Keratinocyte (primary cell): ENCODE measurements around the gene ATP6V0A1. TPM values are rescaled to one million over a fixed set of nuclear protein-coding genes. Genes with fewer than 3 reads are reported as not detected.

ENCODE experiments used
- DNase-seq: peaks from one replicate; pipeline ENCODE4 v3.0.0-alpha.2; 2011; ENCODE audit warnings: low read depth, missing footprints, low spot score
- FAIRE-seq: peaks from 2 replicates; lab custom pipeline; 2011; peaks lifted over from hg19 to GRCh38; lab: Jason Lieb, UNC
- H2AFZ ChIP-seq: 2 replicates; pipeline ENCODE4 v1.6.0; 2012; ENCODE audit warnings: low read length, control low read depth, inconsistent platforms; ENCODE audit not compliant: control insufficient read depth
- H3K27ac ChIP-seq: 2 replicates; pipeline ENCODE4 v1.5.1; 2011; ENCODE audit warnings: low read length; ENCODE audit not compliant: control insufficient read depth, insufficient read depth
- H3K27me3 ChIP-seq: 3 replicates; pipeline ENCODE4 v1.6.0; 2011; ENCODE audit warnings: low read length; ENCODE audit not compliant: control insufficient read depth, insufficient read depth; ENCODE audit errors: extremely low read depth
- H3K36me3 ChIP-seq, 2 experiments: 2 replicates in 1 of 2; 3 replicates in 1 of 2; pipeline ENCODE4 v1.5.1; 2011; ENCODE audit warnings: low read length in 2 of 2, mild to moderate bottlenecking in 1 of 2; ENCODE audit not compliant: control insufficient read depth in 2 of 2, insufficient read depth in 2 of 2; ENCODE audit errors: extremely low read depth in 1 of 2
- H3K4me1 ChIP-seq: 3 replicates; pipeline ENCODE4 v1.5.1; 2011; ENCODE audit warnings: low read length; ENCODE audit not compliant: control insufficient read depth, insufficient read depth; ENCODE audit errors: extremely low read depth
- H3K4me2 ChIP-seq: 3 replicates; pipeline ENCODE4 v1.6.0; 2011; ENCODE audit warnings: low read depth, low read length; ENCODE audit not compliant: control insufficient read depth, insufficient read depth; ENCODE audit errors: extremely low read depth
- H3K4me3 ChIP-seq, 3 experiments: fragments of 200-600 bp in 1 of 3; sonication (generic) in 1 of 3; 2 replicates in 2 of 3; 3 replicates in 1 of 3; pipeline ENCODE4 v1.5.1; 2011 to 2016; ENCODE audit warnings: low read length in 3 of 3, mild to moderate bottlenecking in 3 of 3, control low read depth in 2 of 3, inconsistent platforms in 1 of 3, low read depth in 1 of 3, mixed read lengths in 1 of 3, mixed run types in 1 of 3, moderate library complexity in 1 of 3; ENCODE audit not compliant: control insufficient read depth in 2 of 3, insufficient read depth in 2 of 3; ENCODE audit errors: extremely low read depth in 1 of 3
- H3K79me2 ChIP-seq: 2 replicates; pipeline ENCODE4 v1.6.0; 2012; ENCODE audit warnings: low read length; ENCODE audit not compliant: control insufficient read depth, insufficient read depth
- H3K9ac ChIP-seq: 3 replicates; pipeline ENCODE4 v1.6.0; 2011; ENCODE audit warnings: low read length; ENCODE audit not compliant: control insufficient read depth, insufficient read depth; ENCODE audit errors: extremely low read depth
- H3K9me1 ChIP-seq: 3 replicates; pipeline ENCODE4 v1.6.0; 2011; ENCODE audit warnings: low read length; ENCODE audit not compliant: control insufficient read depth, insufficient read depth; ENCODE audit errors: extremely low read depth
- H3K9me3 ChIP-seq: 2 replicates; pipeline ENCODE4 v1.5.1; 2012; ENCODE audit warnings: low read depth, low read length; ENCODE audit not compliant: control insufficient read depth
- H4K20me1 ChIP-seq: 3 replicates; pipeline ENCODE4 v1.6.0; 2011; ENCODE audit warnings: low read length; ENCODE audit not compliant: control insufficient read depth, insufficient read depth; ENCODE audit errors: extremely low read depth
- EZH2 ChIP-seq: IDR thresholded peaks from one replicate; pipeline ENCODE4 v1.6.1; 2012; ENCODE audit warnings: inconsistent platforms, mild to moderate bottlenecking, low read length, moderate library complexity
- dilution Hi-C: fragments of 300-500 bp; cut with MboI; formaldehyde crosslinking; loops from one replicate; pipeline ENCODE4 v1.7.0; 2020; ENCODE audit warnings: low sequenced_read_pairs; ENCODE audit not compliant: extremely low pct_ligation_motif_present
- polyA plus RNA-seq, 5 experiments: library from polyadenylated mRNA; depleted of rRNA in 3 of 5; stranded (reverse) in 3 of 5; stranded (forward) in 1 of 5; unstranded in 1 of 5; fragments of >200 nt; gene quantifications; 1 replicate in 1 of 5; 2 replicates in 3 of 5; 3 replicates in 1 of 5; pipeline versions ENCODE4 v1.2.1 to v1.2.3, GENCODE V29; 2011 to 2012; ENCODE audit warnings: missing spikeins in 2 of 5, low read depth in 1 of 5, low replicate concordance in 1 of 5
- TF ChIP-seq, protein P1 (sequence below), 3 experiments: IDR thresholded peaks in 1 of 3; conservative IDR thresholded peaks in 1 of 3; optimal IDR thresholded peaks in 1 of 3; 2 replicates in 2 of 3; 3 replicates in 1 of 3; pipeline versions ENCODE3 to v1.5.1; 2011; ENCODE audit warnings: low read length in 3 of 3, mild to moderate bottlenecking in 3 of 3, moderate library complexity in 2 of 3, control low read depth in 1 of 3, inconsistent platforms in 1 of 3; ENCODE audit not compliant: insufficient read depth in 2 of 3; ENCODE audit errors: extremely low read depth in 1 of 3

The ATP6V0A1 gene
- polyA plus RNA-seq, 1 donor (not counting 4 experiments of a cell fraction or from before 2014, with no cell fraction given) = 24.0 TPM

GRCh38 chr17:42410319-42410685, 48.4 kb upstream of the ATP6V0A1 start:
- H3K4me1 ChIP-seq = peaks cover 75% of the 10 kb centered on the region
- DNase-seq (no peak), FAIRE-seq (no peak)
- H3K36me3 ChIP-seq = peaks cover 8 to 22% of the 10 kb centered on the region in 2 experiments
- peak overlapping the region; percentile 75 for H3K4me2 ChIP-seq
- dilution Hi-C loops = no loop called here
- H3K79me2 ChIP-seq = peaks cover 83% of the 10 kb centered on the region
- H3K27me3 ChIP-seq = no peaks in the 10 kb centered on the region
- peaks cover 8% of the 10 kb centered on the region for H3K9me1 ChIP-seq
- peak overlapping the region in 2 of 3 experiments; percentile 22 to 31 for H3K4me3 ChIP-seq
- H3K27ac ChIP-seq = peak overlapping the region; percentile 88
- no peak for TF ChIP-seq EZH2
- TF ChIP-seq, protein P1, sequence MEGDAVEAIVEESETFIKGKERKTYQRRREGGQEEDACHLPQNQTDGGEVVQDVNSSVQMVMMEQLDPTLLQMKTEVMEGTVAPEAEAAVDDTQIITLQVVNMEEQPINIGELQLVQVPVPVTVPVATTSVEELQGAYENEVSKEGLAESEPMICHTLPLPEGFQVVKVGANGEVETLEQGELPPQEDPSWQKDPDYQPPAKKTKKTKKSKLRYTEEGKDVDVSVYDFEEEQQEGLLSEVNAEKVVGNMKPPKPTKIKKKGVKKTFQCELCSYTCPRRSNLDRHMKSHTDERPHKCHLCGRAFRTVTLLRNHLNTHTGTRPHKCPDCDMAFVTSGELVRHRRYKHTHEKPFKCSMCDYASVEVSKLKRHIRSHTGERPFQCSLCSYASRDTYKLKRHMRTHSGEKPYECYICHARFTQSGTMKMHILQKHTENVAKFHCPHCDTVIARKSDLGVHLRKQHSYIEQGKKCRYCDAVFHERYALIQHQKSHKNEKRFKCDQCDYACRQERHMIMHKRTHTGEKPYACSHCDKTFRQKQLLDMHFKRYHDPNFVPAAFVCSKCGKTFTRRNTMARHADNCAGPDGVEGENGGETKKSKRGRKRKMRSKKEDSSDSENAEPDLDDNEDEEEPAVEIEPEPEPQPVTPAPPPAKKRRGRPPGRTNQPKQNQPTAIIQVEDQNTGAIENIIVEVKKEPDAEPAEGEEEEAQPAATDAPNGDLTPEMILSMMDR (optimal IDR thresholded peaks at IDR 0.05 in 1 of 3, IDR thresholded peaks at IDR 0.05 in 1 of 3, conservative IDR thresholded peaks at IDR 0.05 in 1 of 3; ENCODE audit: extremely low read depth in 1 of 3, insufficient read depth in 2 of 3, low read length in 3 of 3) = no peak
- peak overlapping the region; percentile 62 for H3K9ac ChIP-seq
- no peak overlapping the region for H2AFZ ChIP-seq
- no peaks in the 10 kb centered on the region for H3K9me3 ChIP-seq
- peaks cover 46% of the 10 kb centered on the region for H4K20me1 ChIP-seq

DNA sequence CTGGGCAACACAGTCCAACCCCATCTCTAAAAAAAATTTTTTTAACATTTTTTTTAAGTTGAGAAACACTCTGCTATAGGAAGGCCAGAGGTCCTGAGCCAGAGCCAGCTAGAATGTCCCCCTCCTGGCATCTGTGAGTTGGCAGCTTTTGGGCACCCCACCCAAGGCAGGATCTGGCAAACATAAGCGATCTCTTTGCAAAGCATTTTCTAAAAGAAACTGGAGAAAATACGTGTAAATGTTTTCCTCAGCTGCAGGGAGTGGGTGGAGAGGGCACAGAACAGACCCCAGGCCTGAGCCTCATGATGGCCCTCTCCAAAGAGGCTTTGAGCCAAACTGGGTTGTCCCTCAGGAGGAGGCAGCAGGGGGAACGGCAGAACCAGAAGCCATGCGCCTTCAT, 47.3 kb upstream of the ATP6V0A1 start:
- peaks cover 41% of the 10 kb centered on the region for H4K20me1 ChIP-seq

More for the DNA sequence above, 47.3 kb upstream of the ATP6V0A1 start:
- Histone ChIP-seq H3K4me3 (no peak overlapping the region), H3K9me3 (no peaks in the 10 kb centered on the region), H2AFZ (no peak overlapping the region), H3K4me2 (peak overlapping the region; percentile 49), H3K9me1 (peaks cover 8% of the 10 kb centered on the region), H3K27ac (peak overlapping the region; percentile 6), H3K27me3 (no peaks in the 10 kb centered on the region), H3K9ac (peak overlapping the region; percentile 13), H3K4me1 (peaks cover 81% of the 10 kb centered on the region), H3K36me3 (peaks cover 8 to 22% of the 10 kb centered on the region in 2 experiments), H3K79me2 (peaks cover 83% of the 10 kb centered on the region)
- TF ChIP-seq, protein P1 (optimal IDR thresholded peaks at IDR 0.05 in 1 of 3, IDR thresholded peaks at IDR 0.05 in 1 of 3, conservative IDR thresholded peaks at IDR 0.05 in 1 of 3; ENCODE audit: extremely low read depth in 1 of 3, insufficient read depth in 2 of 3, low read length in 3 of 3) = no peak
- TF ChIP-seq EZH2 = no peak
- FAIRE-seq = no peak
- dilution Hi-C loops = no loop called here
- DNase-seq = no peak
